K562 (cell line): ENCODE results near the gene ZNF239. TPM values are rescaled to one million over a fixed set of nuclear protein-coding genes. Genes with fewer than 3 reads are reported as not detected.

Experiments
- BRD4 ChIP-seq: fragments of 200-600 bp; sonication (generic); IDR thresholded peaks from 2 replicates; pipeline ENCODE4 v1.6.1; 2017; ENCODE audit warnings: inconsistent platforms
- HLTF ChIP-seq: fragments of 450-650 bp; IDR thresholded peaks from 2 replicates; pipeline ENCODE4 v1.6.1; 2016
- HMG20A ChIP-seq: fragments of 450-650 bp; formaldehyde crosslinking; conservative IDR thresholded peaks from 2 replicates; pipeline ENCODE4 v1.4.0; 2020; ENCODE audit warnings: mild to moderate bottlenecking, mixed read lengths
- MEF2A ChIP-seq: IDR thresholded peaks from 2 replicates; pipeline ENCODE4 v1.6.1; 2011; ENCODE audit warnings: low read depth, mild to moderate bottlenecking, low read length, moderate library complexity; ENCODE audit not compliant: control insufficient read depth
- NFATC3 ChIP-seq: fragments of 450-650 bp; IDR thresholded peaks from 2 replicates; pipeline ENCODE4 v1.6.1; 2017; ENCODE audit warnings: mild to moderate bottlenecking
- NRF1 ChIP-seq, 2 experiments: fragments of 450-650 bp; IDR thresholded peaks in 1 of 2; conservative IDR thresholded peaks in 1 of 2; 2 replicates each; pipeline ENCODE4 v1.6.1; 2014; ENCODE audit warnings: mild to moderate bottlenecking in 2 of 2
- PHF21A ChIP-seq: fragments of 450-650 bp; IDR thresholded peaks from 2 replicates; pipeline ENCODE4 v1.6.1; 2017; ENCODE audit warnings: low read depth, borderline replicate concordance
- RUNX1 ChIP-seq: sonication (generic); IDR thresholded peaks from 2 replicates; pipeline ENCODE4 v1.6.1; 2016; ENCODE audit warnings: antibody characterized with exemption, low read depth
- SMARCC2 ChIP-seq: fragments of 450-650 bp; IDR thresholded peaks from 2 replicates; pipeline ENCODE4 v1.6.1; 2017; ENCODE audit warnings: antibody characterized with exemption, moderate library complexity, mild to moderate bottlenecking, low read depth
- SPI1 ChIP-seq: IDR thresholded peaks from 2 replicates; pipeline ENCODE4 v1.6.1; 2011; ENCODE audit warnings: low read depth, low read length, control low read depth, borderline replicate concordance
- TAF7 ChIP-seq: fragments of 450-650 bp; IDR thresholded peaks from 2 replicates; pipeline ENCODE4 v1.6.1; 2016; ENCODE audit warnings: missing genetic modification characterization, missing compliant biosample characterization
- YY1 ChIP-seq, 3 experiments: IDR thresholded peaks; 2 replicates each; pipeline ENCODE4 v1.6.1; 2011; ENCODE audit warnings: low read length in 2 of 3, mild to moderate bottlenecking in 2 of 3, moderate library complexity in 2 of 3, borderline replicate concordance in 1 of 3, control low read depth in 1 of 3, low read depth in 1 of 3; ENCODE audit not compliant: insufficient read depth in 3 of 3, insufficient replicate concordance in 2 of 3, control insufficient read depth in 1 of 3, insufficient read length in 1 of 3; ENCODE audit errors: extremely low read depth in 1 of 3
- ZNF347 ChIP-seq: fragments of 450-650 bp; formaldehyde crosslinking; IDR thresholded peaks from 2 replicates; pipeline ENCODE4 v1.4.0; 2020; ENCODE audit warnings: low read depth, mild to moderate bottlenecking, moderate library complexity
- ZNF668 ChIP-seq: fragments of 250-450 bp; sonication (Bioruptor Pico); IDR thresholded peaks from 2 replicates; pipeline ENCODE4 v1.8.0; 2022; ENCODE audit warnings: mild to moderate bottlenecking, inconsistent platforms
- ZNF75A ChIP-seq: fragments of 450-650 bp; formaldehyde crosslinking; IDR thresholded peaks from 2 replicates; pipeline ENCODE4 v1.4.0; 2020; ENCODE audit warnings: mild to moderate bottlenecking
- ZNF764 ChIP-seq: fragments of 250-450 bp; sonication (Bioruptor Pico); IDR thresholded peaks from 2 replicates; pipeline ENCODE4 v1.4.0; 2020; ENCODE audit warnings: low read depth, mild to moderate bottlenecking, moderate library complexity
- polyA plus RNA-seq, 8 experiments: library from polyadenylated mRNA; depleted of rRNA in 4 of 8; stranded (reverse) in 5 of 8; unstranded in 3 of 8; fragments of >200 nt; fragmentation: Nextera tagmentation in 2 of 8; fragmentation: Illumina TruSeq in 1 of 8; extraction: Ambion mirVana in 2 of 8; extraction: Trizol in 1 of 8; gene quantifications; 2 replicates each; pipeline versions ENCODE4 v1.2.1 to v1.2.3, GENCODE V29; 2011 to 2014; ENCODE audit warnings: inconsistent platforms in 1 of 8, missing spikeins in 1 of 8
- total RNA-seq, 7 experiments: library from RNA; depleted of rRNA in 6 of 7; stranded (reverse); fragments of >200 nt in 6 of 7; fragmentation: Illumina TruSeq in 2 of 7; extraction: Trizol in 2 of 7; gene quantifications; 2 replicates each; pipeline versions ENCODE4 v1.2.1 to v1.2.3, GENCODE V29; 2011 to 2021; ENCODE audit warnings: low replicate concordance in 1 of 7
- TF ChIP-seq, protein P1 (sequence below), 2 experiments: IDR thresholded peaks in 1 of 2; conservative IDR thresholded peaks in 1 of 2; 2 replicates each; pipeline ENCODE4 v1.6.1; 2016; ENCODE audit warnings: low read depth in 2 of 2, mild to moderate bottlenecking in 1 of 2, missing compliant biosample characterization in 1 of 2, missing genetic modification characterization in 1 of 2, moderate library complexity in 1 of 2
- TF ChIP-seq, protein P2 (sequence below), 2 experiments: fragments of 450-650 bp in 1 of 2; sonication (generic) in 1 of 2; formaldehyde crosslinking; conservative IDR thresholded peaks; 2 replicates each; pipeline versions ENCODE4 v1.4.0 to v1.8.1; 2020 to 2022; ENCODE audit warnings: mild to moderate bottlenecking in 1 of 2, missing genetic modification reagents in 1 of 2
- TF ChIP-seq, protein P3 (sequence below): fragments of 250-450 bp; sonication (Bioruptor Pico); IDR thresholded peaks from 2 replicates; pipeline ENCODE4 v1.5.0; 2021
- TF ChIP-seq, protein P4 (sequence below): IDR thresholded peaks from 2 replicates; pipeline ENCODE4 v1.6.1; 2016; ENCODE audit warnings: missing genetic modification characterization, missing compliant biosample characterization

Gene ZNF239
- total and polyA plus RNA-seq, 9 of the 15 experiments (the other 6 are each of a cell fraction or from before 2014, with no cell fraction given) = 13.7 to 26.7 (median 23.4) TPM

DNA sequence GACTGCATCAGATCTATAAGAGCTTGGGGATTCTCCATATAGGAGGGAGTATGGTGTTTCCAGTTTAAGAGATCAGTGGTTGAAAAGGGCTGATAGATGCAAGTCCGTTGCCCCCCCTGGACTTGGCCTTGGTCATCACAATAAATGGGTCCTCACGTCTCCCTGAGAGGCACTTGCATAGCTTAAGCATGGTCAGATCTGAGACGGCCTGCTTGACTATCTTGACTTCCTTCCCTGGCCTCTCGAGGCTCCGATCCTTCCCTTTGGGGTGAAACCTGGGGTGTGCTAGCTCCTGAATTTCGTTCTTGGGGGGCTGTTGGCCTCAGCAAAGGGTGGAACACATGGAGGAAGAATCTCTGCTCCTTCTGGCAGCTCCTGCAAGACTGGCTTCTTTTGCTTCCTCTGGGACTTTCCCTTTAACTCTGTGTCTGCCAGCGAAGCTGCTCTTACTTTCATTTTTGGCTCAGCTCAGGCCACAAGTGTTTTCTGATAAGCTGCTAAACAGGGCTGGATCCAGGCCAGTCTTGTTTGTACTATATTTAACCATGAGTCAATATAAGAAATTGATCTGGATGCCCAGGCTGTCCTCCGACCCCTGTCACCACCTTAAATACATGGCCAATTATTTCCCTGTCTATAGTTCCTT, 20.7 kb upstream of the ZNF239 start (continued):
- TF ChIP-seq, protein P1, sequence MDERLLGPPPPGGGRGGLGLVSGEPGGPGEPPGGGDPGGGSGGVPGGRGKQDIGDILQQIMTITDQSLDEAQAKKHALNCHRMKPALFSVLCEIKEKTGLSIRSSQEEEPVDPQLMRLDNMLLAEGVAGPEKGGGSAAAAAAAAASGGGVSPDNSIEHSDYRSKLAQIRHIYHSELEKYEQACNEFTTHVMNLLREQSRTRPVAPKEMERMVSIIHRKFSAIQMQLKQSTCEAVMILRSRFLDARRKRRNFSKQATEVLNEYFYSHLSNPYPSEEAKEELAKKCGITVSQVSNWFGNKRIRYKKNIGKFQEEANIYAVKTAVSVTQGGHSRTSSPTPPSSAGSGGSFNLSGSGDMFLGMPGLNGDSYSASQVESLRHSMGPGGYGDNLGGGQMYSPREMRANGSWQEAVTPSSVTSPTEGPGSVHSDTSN (CRISPR knock-in tag; IDR thresholded peaks at IDR 0.05; ENCODE audit: low read depth) = no peak
- TF ChIP-seq, protein P1 (tag; conservative IDR thresholded peaks at IDR 0.05; ENCODE audit: low read depth) = no peak
- TF ChIP-seq, protein P2, sequence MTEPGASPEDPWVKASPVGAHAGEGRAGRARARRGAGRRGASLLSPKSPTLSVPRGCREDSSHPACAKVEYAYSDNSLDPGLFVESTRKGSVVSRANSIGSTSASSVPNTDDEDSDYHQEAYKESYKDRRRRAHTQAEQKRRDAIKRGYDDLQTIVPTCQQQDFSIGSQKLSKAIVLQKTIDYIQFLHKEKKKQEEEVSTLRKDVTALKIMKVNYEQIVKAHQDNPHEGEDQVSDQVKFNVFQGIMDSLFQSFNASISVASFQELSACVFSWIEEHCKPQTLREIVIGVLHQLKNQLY (CRISPR knock-in tag; conservative IDR thresholded peaks at IDR 0.05) = no peak
- no peak for TF ChIP-seq HLTF
- no peak for TF ChIP-seq NFATC3
- TF ChIP-seq MEF2A = 0 out of 2 replicates have a peak, but pooled peaks have one; percentile 42
- 0 out of 2 replicates have a peak, but pooled peaks have one; percentile 29 for TF ChIP-seq SPI1
- 0 out of 4 replicates have a peak, but pooled peaks of 1 of the 2 experiments have one; percentile 17 for TF ChIP-seq NRF1 (conservative IDR thresholded peaks at IDR 0.05 in 1 of 2, IDR thresholded peaks at IDR 0.05 in 1 of 2)
- TF ChIP-seq SMARCC2 = 0 out of 2 replicates have a peak, but pooled peaks have one; percentile 41
- 0 out of 2 replicates have a peak, but pooled peaks have one; percentile 15 for TF ChIP-seq TAF7 (tag)
- TF ChIP-seq, protein P3, sequence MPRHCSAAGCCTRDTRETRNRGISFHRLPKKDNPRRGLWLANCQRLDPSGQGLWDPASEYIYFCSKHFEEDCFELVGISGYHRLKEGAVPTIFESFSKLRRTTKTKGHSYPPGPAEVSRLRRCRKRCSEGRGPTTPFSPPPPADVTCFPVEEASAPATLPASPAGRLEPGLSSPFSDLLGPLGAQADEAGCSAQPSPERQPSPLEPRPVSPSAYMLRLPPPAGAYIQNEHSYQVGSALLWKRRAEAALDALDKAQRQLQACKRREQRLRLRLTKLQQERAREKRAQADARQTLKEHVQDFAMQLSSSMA = no peak
- no peak for TF ChIP-seq BRD4
- no peak for TF ChIP-seq PHF21A
- TF ChIP-seq YY1 (IDR thresholded peaks at IDR 0.05; ENCODE audit: borderline replicate concordance in 1 of 3, control insufficient read depth in 1 of 3, extremely low read depth in 1 of 3, insufficient read depth in 3 of 3, insufficient read length in 1 of 3, insufficient replicate concordance in 2 of 3, low read depth in 1 of 3, low read length in 2 of 3) = no peak
- TF ChIP-seq ZNF764 (CRISPR knock-in tag) = no peak
- no peak for TF ChIP-seq HMG20A (CRISPR knock-in tag)
- TF ChIP-seq ZNF347 (CRISPR knock-in tag) = no peak
- TF ChIP-seq, protein P4, sequence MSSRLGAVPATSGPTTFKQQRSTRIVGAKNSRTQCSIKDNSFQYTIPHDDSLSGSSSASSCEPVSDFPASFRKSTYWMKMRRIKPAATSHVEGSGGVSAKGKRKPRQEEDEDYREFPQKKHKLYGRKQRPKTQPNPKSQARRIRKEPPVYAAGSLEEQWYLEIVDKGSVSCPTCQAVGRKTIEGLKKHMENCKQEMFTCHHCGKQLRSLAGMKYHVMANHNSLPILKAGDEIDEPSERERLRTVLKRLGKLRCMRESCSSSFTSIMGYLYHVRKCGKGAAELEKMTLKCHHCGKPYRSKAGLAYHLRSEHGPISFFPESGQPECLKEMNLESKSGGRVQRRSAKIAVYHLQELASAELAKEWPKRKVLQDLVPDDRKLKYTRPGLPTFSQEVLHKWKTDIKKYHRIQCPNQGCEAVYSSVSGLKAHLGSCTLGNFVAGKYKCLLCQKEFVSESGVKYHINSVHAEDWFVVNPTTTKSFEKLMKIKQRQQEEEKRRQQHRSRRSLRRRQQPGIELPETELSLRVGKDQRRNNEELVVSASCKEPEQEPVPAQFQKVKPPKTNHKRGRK (tag) = no peak
- no peak for TF ChIP-seq ZNF668
- TF ChIP-seq ZNF75A (CRISPR knock-in tag) = no peak
- TF ChIP-seq RUNX1 = no peak
